Measurements from ENCODE around the gene ELAC2. TPM values are rescaled to one million over a fixed set of nuclear protein-coding genes. Genes with fewer than 3 reads are reported as not detected.

The ELAC2 gene
- total RNA-seq, 1 donor, result 41.6 TPM

DNA sequence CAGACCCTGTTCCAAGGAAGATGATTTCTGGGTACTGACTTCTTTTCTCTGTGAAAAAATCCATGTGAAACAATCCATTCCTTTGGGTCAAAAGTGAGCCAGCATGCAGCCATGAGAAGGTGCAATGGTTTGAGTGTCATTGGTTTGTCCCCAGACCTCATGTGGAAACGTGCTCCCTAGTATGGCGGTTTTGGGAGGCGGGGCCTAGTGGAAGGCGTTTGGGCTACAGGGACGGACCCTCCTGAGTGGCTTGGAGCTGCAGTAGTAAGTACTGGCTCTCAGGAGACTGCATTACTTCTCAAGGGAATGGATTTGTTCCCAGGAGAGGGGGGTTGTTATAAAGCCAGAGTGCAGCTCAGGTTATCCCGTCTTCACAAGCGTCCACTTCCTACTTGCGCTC is 19.4 kb downstream of the ELAC2 start:
- Histone ChIP-seq H4K20me1 (ENCODE audit: insufficient read depth, low read length) (peaks cover 7% of the 10 kb centered on the region), H3K9me3 (ENCODE audit: low read depth, low read length) (no peaks in the 10 kb centered on the region), H3K4me3 (ENCODE audit: insufficient read depth, low read length) (no peak overlapping the region), H3K4me1 (ENCODE audit: insufficient read depth, low read length) (no peaks in the 10 kb centered on the region), H3K4me2 (ENCODE audit: insufficient read depth, low read length) (no peak overlapping the region), H3K27ac (ENCODE audit: low read depth, low read length) (no peak overlapping the region), H3K36me3 (ENCODE audit: insufficient read depth, low read length) (peaks cover 93% of the 10 kb centered on the region), H2AFZ (ENCODE audit: low read length) (no peak overlapping the region), H3K79me2 (ENCODE audit: insufficient read depth, low read length) (no peaks in the 10 kb centered on the region), H3K27me3 (ENCODE audit: insufficient read depth, low read length) (no peaks in the 10 kb centered on the region)
- TF ChIP-seq, protein P1, sequence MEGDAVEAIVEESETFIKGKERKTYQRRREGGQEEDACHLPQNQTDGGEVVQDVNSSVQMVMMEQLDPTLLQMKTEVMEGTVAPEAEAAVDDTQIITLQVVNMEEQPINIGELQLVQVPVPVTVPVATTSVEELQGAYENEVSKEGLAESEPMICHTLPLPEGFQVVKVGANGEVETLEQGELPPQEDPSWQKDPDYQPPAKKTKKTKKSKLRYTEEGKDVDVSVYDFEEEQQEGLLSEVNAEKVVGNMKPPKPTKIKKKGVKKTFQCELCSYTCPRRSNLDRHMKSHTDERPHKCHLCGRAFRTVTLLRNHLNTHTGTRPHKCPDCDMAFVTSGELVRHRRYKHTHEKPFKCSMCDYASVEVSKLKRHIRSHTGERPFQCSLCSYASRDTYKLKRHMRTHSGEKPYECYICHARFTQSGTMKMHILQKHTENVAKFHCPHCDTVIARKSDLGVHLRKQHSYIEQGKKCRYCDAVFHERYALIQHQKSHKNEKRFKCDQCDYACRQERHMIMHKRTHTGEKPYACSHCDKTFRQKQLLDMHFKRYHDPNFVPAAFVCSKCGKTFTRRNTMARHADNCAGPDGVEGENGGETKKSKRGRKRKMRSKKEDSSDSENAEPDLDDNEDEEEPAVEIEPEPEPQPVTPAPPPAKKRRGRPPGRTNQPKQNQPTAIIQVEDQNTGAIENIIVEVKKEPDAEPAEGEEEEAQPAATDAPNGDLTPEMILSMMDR (IDR thresholded peaks at IDR 0.05; ENCODE audit: extremely low read depth, low read depth, low read length), result no peak
- DNase-seq (ENCODE audit: insufficient read length, low spot score, missing footprints), result no peak

DNA sequence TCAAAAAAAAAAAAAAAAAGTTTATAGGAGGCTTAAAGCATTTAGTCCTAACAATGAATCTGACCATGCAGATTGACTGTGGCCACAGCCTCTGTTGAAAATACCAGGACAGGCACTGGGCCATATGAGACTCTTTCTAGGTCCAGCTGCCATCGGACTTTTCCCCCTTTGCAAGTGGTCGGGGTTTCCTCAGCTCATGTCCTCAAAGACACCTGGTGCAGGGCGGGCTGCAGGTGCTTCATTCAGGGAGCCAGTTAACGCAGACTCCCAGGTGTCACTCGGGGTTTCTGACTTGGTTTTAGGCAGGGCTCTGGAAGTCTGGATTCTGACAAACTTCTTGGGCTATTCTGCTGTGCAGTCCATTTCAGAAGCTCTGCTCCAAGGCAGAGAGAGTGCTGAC is 20.9 kb downstream of the ELAC2 start:
- Histone ChIP-seq H3K27me3 (ENCODE audit: insufficient read depth, low read length) (no peaks in the 10 kb centered on the region), H3K9me3 (ENCODE audit: low read depth, low read length) (no peaks in the 10 kb centered on the region), H3K4me1 (ENCODE audit: insufficient read depth, low read length) (no peaks in the 10 kb centered on the region), H3K36me3 (ENCODE audit: insufficient read depth, low read length) (peaks cover 94% of the 10 kb centered on the region), H4K20me1 (ENCODE audit: insufficient read depth, low read length) (peaks cover 5% of the 10 kb centered on the region), H3K4me2 (ENCODE audit: insufficient read depth, low read length) (no peak overlapping the region), H3K27ac (ENCODE audit: low read depth, low read length) (no peak overlapping the region), H3K4me3 (ENCODE audit: insufficient read depth, low read length) (no peak overlapping the region), H2AFZ (ENCODE audit: low read length) (no peak overlapping the region), H3K79me2 (ENCODE audit: insufficient read depth, low read length) (no peaks in the 10 kb centered on the region)
- DNase-seq (ENCODE audit: insufficient read length, low spot score, missing footprints), result no peak
- TF ChIP-seq, protein P1 (IDR thresholded peaks at IDR 0.05; ENCODE audit: extremely low read depth, low read depth, low read length), result no peak

DNA sequence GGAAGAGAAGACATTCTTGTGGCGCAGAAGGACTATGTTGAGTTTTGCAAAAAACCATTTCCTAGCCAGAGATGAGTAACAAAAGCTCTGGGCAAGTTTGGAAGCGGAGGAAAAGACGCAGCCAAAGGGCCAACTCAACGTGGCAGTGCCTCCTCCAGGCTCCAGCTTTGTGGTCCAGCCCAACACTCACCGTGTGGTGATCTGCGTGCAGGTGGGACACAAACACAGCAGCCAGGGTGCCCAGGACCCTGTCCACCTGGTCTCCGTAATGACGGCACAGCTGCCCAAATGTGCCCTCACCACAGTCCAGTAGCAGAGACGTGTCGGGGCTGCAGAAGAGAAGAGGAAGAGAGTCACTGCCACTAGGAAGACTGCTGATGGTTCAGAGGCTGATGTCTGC is 21.5 kb downstream of the ELAC2 start:
- TF ChIP-seq, protein P1 (IDR thresholded peaks at IDR 0.05; ENCODE audit: extremely low read depth, low read depth, low read length), result no peak
- Histone ChIP-seq H4K20me1 (ENCODE audit: insufficient read depth, low read length) (peaks cover 5% of the 10 kb centered on the region), H3K36me3 (ENCODE audit: insufficient read depth, low read length) (peaks cover 95% of the 10 kb centered on the region)

DNA sequence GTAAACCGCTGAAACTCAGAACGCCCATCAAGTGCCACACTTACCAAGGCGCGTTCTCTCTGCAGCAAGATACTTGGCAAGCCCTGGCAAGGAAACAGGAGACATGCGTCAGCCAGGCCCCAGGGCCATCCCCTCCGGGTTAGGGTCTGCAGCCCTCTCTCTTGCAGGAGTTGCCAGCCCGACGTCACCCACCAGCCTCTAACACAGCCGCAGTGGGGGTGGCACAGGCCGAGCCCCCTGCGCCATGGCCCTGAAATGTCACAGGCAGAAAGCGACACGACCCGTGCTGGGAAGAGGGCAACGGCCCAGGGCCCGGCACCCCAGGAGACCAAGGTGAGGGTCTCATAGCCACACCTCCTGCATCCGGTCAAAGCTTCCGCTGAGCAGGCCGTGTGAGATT is 21.9 kb downstream of the ELAC2 start:
- no peaks in the 10 kb centered on the region for H3K79me2 ChIP-seq (ENCODE audit: insufficient read depth, low read length)
- H3K4me3 ChIP-seq (ENCODE audit: insufficient read depth, low read length), result no peak overlapping the region
- H4K20me1 ChIP-seq (ENCODE audit: insufficient read depth, low read length), result peaks cover 5% of the 10 kb centered on the region
- H3K27ac ChIP-seq (ENCODE audit: low read depth, low read length), result no peak overlapping the region
- no peaks in the 10 kb centered on the region for H3K9me3 ChIP-seq (ENCODE audit: low read depth, low read length)
- TF ChIP-seq, protein P1 (IDR thresholded peaks at IDR 0.05; ENCODE audit: extremely low read depth, low read depth, low read length), result no peak
- DNase-seq (ENCODE audit: insufficient read length, low spot score, missing footprints), result no peak
- no peaks in the 10 kb centered on the region for H3K4me1 ChIP-seq (ENCODE audit: insufficient read depth, low read length)
- H2AFZ ChIP-seq (ENCODE audit: low read length), result no peak overlapping the region
- H3K4me2 ChIP-seq (ENCODE audit: insufficient read depth, low read length), result no peak overlapping the region
- peaks cover 97% of the 10 kb centered on the region for H3K36me3 ChIP-seq (ENCODE audit: insufficient read depth, low read length)
- H3K27me3 ChIP-seq (ENCODE audit: insufficient read depth, low read length), result no peaks in the 10 kb centered on the region

More for the DNA sequence above, 21.5 kb downstream of the ELAC2 start:
- no peaks in the 10 kb centered on the region for H3K4me1 ChIP-seq (ENCODE audit: insufficient read depth, low read length)
- no peak overlapping the region for H3K4me3 ChIP-seq (ENCODE audit: insufficient read depth, low read length)
- no peak overlapping the region for H2AFZ ChIP-seq (ENCODE audit: low read length)
- no peak overlapping the region for H3K4me2 ChIP-seq (ENCODE audit: insufficient read depth, low read length)
- no peak overlapping the region for H3K27ac ChIP-seq (ENCODE audit: low read depth, low read length)
- H3K79me2 ChIP-seq (ENCODE audit: insufficient read depth, low read length), result no peaks in the 10 kb centered on the region
- DNase-seq (ENCODE audit: insufficient read length, low spot score, missing footprints), result no peak
- H3K27me3 ChIP-seq (ENCODE audit: insufficient read depth, low read length), result no peaks in the 10 kb centered on the region
- no peaks in the 10 kb centered on the region for H3K9me3 ChIP-seq (ENCODE audit: low read depth, low read length)

All from osteoblast (primary cell).